DLD1 (cell line): ENCODE results near the gene BOLA1.
"Not testable (repeated sequence)": the region's sequence is repeated elsewhere in the genome, so short reads cannot be mapped to it uniquely, and the experiment has no call there.

Source experiments
- in situ Hi-C: cut with HindIII; loops from 2 replicates; pipeline ENCODE4 v1.10.0; 2017; ENCODE audit warnings: low sequenced_read_pairs

Gene BOLA1

DNA sequence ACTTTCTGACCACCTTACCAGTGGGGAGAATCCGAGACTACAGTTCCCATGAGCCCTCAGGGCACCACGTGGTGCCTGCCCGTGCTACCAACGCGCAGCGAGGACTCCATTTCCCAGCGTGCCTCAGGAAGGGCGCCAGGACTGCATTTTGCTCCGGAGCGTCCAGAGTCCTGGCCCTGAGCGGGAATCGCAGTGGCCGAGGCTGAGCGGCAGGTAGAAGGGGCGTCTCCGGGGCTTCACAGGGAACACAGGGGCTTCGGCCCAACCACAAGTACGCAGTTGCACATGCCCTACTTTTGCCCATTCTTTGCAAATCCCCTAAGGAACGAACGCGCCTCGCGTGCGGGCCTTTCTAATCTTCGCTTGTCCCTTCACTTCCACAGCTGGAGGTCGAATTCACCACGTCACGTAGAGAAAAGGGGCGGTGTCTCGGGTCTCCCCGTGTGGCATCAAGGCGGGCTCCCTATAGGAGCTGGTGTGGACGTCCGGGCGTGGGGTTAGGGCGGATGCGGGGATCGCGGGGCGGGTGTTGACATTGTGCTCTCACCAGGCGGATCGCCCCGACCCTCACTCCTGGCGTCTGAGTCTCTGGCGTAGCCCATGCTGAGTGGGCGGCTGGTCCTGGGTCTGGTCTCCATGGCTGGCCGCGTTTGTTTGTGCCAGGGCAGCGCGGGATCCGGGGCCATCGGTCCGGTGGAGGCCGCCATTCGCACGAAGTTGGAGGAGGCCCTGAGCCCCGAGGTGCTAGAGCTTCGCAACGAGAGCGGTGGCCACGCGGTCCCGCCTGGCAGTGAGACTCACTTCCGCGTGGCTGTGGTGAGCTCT is at the start of gene BOLA1:
TSS of gene BOLA1 (plus strand) at position 109 of the 825 bp plus-strand sequence. CDS start at position 601, 492 bp downstream.
- in situ Hi-C loops, result no loop called here

GRCh38 chr1:149849947-149850360 is 49.4 kb upstream of the BOLA1 start:
- in situ Hi-C loops, result no loop called here

DNA sequence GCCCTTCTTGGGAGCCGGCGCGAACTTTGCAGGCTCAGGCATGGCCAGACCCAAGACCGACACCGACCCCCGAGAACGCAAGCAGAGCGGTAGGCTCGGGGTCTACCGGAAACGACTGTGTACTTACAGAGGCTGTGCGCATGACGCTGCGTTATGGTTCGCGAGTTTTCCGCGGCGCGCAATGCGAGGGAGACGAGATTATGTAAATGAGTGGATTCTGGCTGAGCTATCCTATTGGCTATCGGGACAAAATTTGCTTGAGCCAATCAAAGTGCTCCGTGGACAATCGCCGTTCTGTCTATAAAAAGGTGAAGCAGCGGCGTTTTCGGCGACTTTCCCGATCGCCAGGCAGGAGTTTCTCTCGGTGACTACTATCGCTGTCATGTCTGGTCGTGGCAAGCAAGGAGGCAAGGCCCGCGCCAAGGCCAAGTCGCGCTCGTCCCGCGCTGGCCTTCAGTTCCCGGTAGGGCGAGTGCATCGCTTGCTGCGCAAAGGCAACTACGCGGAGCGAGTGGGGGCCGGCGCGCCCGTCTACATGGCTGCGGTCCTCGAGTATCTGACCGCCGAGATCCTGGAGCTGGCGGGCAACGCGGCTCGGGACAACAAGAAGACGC is 48.5 kb upstream of the BOLA1 start:
- in situ Hi-C loops, result not testable (repeated sequence)

GRCh38 chr1:149851585-149852213 is 47.7 kb upstream of the BOLA1 start:
- in situ Hi-C loops, result not testable (repeated sequence)

GRCh38 chr1:149852263-149852662 is 47.1 kb upstream of the BOLA1 start:
- in situ Hi-C loops, result not testable (repeated sequence)

DNA sequence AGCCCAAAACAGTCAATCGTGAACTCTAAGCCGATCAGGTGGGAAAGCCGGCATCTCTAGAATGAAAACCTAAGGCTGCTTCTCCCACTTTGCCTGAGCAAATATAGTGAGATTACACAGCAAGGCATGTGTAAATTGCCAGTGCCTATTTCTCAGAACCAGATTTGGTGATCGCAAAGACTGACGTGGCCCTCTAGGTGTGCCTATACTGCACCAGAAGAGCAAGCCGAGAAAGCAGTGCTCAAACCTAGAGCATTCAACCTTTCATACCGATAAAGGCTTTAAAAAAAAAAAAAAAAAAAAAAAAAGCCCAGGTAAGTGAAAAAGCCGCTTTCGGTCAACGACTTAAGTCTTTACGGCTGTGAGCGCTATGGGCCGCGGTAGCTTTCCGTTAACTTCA is 39.1 kb upstream of the BOLA1 start:
- in situ Hi-C loops, result not testable (repeated sequence)

GRCh38 chr1:149860684-149861496 is 38.5 kb upstream of the BOLA1 start:
- in situ Hi-C loops, result not testable (repeated sequence)

DNA sequence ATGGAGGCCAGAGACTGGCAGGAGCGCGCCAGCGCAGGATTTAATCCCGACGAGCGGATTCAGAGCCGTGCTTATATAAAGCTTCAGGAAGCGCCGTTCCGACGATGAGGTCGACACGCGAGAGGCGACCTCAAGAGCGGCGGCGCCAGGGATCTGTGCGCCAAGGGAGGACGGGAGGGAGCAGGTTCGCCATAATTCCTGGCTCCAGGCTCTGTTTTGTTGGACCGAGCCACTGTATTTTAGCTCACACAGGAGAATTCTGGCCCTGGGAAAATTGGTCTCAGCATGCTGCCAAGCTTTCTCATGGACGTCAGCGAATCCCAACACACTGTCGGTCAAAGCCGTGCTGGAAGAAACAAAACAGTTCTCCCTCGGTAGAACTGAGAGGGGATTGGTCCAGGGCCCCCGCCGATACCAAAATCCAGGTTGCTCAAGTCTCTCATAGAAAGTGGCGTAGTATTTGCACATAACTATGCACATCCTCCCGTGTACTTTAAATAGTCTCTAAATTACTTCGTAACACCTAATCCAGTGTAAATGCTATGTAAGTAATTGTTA is 37.8 kb upstream of the BOLA1 start:
- in situ Hi-C loops, result not testable (repeated sequence)

- in situ Hi-C loops, result not testable (repeated sequence)
Measured at GRCh38 chr1:149866887-149867286, 32.5 kb upstream of the BOLA1 start.

DNA sequence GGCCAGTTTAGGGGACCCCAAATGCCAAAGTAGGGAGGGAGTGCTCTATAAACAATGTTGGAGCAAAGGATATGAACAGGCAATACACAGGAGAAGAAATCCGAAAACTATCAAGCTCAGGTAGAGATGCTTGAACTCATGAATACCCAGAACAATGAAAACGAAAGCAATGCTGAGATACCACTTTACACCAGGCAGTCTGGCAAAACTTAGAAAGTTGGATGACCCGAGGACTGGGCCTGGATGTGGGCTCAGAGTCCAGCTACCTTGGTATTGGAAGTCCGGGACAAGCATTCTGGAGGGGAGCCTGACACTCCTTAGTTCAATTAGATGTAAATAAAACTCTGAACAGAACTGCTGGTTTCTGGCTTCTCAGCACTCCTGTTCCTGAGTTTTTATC is 26.3 kb upstream of the BOLA1 start:
- in situ Hi-C loops, result not testable (repeated sequence)

- in situ Hi-C loops, result no loop called here
Measured at GRCh38 chr1:149877211-149877946, 22.0 kb upstream of the BOLA1 start.

GRCh38 chr1:149879556-149879955 is 19.8 kb upstream of the BOLA1 start:
- in situ Hi-C loops, result no loop called here

DNA sequence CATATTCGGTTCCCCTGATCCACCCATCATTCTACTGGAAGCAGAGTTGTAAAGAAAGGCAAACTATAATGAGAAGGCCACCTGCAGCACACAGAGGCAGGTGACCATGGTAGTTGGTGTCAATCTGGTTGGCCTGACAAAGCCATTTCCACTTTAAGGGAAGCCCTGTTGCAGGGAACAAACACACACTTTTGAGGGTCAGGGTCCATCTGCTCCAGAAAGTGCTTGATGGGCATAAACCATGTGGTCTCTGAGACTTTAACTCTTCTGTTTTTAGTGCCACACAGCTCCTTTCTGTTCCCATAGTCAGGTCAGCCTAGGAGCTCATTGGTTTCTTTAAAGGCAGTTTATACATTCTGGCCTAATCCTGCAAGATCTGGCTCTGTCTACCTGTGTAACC is 17.5 kb upstream of the BOLA1 start:
- in situ Hi-C loops, result no loop called here

DNA sequence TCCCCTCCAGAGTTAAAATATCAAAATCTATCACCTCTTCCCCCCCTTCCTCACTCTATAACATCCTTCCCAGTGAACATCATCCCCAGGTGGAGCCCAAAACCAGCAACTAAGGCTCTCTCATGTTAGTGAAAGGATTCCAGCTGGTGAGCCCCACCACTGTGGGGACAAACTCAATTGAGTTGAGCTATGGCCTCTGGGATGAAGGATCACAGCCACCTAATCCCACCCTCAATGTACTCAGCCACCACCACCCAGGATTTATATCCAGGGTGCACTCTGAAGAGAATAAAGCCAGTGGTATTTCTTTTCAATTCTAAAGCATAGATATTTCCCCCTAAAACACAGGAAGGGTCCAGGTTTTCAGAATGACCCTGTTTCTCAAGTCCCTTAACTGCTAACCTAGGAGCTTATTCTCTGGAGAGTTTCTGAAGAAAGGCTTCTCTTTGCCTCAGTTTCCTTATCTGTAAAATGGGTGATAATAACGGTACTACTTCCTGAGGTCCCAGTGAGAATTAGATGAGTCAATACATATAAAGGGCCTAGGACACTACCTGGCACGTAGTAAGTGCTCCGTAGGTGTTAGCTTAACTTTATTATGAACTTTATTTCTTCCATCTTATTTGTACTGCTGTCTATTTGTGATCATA is 15.6 kb upstream of the BOLA1 start:
- in situ Hi-C loops, result no loop called here

DNA sequence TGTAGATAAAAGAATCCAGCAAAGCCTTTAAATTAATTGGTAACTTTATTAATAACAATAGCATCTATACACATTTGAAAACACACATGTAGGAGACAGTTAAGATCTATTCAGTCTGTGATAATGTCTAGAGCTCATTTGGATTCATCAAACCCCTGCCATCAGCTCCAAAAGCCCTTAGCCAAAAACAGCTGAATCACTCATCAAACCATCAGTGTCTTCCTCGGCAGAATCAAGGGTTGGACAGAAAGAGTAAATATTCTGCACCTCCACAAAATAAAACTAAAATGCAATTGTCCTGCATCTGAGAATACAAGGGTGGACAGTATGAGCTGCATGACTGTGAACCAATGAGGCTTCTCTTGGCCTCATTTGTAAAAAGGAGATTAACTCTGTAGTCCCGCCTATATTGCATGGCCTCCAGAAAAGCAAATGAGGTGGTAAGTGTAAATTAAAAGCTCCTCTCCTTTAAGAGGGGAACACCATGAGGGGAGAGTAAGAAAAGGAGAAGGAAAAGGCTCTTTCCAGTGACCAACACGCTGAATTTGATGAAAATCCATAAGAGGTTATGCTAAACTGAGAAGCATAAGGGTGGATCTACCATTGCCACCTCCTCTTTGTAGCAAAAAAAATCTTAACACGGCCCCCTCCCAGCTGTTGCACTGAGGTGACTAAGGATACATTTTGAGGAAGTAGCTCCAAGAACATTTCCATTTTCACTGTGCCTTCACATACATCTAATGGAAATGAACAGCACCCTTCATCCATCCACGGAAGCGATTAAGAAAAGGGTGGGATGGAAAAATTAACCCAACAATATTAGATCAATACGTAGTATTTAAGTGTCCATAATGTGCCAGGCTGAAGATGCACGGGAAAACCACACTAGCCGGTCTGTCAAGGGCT is 14.7 kb upstream of the BOLA1 start:
- in situ Hi-C loops, result no loop called here

- in situ Hi-C loops, result no loop called here
Measured at GRCh38 chr1:149885339-149886120, 13.8 kb upstream of the BOLA1 start.

DNA sequence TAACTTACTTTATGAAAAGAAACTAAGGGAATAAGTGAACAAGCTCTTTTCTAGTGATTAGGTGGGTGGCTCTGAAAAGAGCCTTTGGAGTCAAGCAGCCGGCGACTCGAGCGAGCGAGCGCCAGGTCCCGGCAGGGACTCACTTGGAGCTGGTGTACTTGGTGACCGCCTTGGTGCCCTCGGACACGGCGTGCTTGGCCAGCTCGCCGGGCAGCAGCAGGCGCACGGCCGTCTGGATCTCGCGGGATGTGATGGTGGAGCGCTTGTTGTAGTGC is 13.3 kb upstream of the BOLA1 start:
- in situ Hi-C loops, result not testable (repeated sequence)
